GM12872 (cell line): ENCODE data around the gene TP53AIP1.

ENCODE experiments used
- CTCF ChIP-seq: IDR thresholded peaks from 3 replicates; pipeline ENCODE4 v1.5.1; 2011; ENCODE audit warnings: low read depth, mild to moderate bottlenecking, low read length, moderate library complexity; ENCODE audit not compliant: insufficient read depth

The TP53AIP1 gene

GRCh38 chr11:128886406-128887124 is 56.1 kb downstream of the TP53AIP1 start:
- peak; percentile 31; the same call in 1 of the 3 replicates for TF ChIP-seq CTCF
